ENCODE results near the gene NUMBL.
"Not testable (repeated sequence)": the region's sequence is repeated elsewhere in the genome, so short reads cannot be mapped to it uniquely, and the experiment has no call there.

Gene NUMBL

DNA sequence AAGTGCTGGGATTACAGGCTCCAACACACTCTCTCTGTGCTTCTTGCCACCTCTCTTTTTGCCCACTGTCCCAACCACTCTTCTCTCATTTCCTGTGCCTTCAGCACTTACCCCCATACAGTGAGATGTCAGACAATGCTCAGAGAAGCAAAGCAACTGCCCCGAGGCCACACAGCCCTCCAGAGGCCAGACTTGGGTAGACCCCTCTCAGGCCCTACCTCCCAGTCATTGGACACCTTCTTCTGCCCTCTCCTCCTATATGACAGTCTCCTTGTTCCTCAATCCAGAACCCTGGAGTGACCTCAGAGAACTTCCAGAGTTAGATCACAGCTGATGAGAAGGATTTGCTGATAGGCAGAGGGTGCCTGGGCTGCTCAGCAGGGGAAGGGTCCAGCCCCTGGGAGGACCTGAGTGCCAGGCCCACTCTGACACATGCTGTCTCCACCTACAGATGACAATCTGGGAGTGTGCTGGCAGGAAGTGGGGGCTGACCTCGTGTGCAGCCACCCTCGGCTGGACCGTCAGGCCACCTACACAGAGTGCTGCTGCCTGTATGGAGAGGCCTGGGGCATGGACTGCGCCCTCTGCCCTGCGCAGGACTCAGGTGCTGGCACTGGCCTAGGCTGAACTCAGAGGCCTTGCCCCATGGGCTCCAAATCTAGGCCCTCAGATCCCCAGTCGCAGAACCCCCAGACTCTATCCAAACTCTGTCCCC lies 64.9 kb downstream of the NUMBL start:
- no peak for DNase-seq

DNA sequence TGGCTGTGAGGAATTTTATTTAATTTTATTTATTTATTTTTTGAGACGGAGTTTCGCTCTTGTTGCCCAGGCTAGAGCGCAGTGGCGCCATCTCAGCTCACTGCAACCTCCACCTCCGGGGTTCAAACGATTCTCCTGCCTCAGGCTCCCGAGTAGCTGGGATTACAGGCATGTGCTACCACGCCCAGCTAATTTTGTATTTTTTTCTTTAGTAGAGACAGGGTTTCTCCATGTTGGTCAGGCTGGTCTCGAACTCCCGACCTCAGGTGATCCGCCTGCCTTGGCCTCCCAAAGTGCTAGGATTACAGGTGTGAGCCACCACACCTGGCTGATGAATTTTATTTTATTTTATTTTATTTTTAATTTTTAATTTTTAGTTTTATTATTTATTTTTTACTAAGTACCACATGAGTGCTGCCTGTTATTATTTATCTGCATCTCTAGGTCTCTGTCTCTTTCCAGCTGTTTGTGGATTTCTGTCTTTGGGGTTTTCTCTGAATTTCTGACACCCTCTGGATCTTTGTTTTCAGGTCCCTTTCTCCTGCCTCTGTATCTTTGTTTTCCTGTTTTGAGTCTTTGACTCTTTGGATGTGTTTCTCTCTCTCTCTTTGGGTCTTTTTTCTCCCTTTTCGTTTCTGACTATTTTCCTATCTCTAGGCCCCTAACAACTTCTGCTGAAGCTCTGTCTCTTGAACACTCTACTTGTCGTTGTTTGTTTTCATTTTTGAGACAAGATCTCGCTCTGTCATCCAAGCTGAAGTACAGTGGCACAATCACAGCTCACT lies 65.9 kb downstream of the NUMBL start:
- not testable (repeated sequence) for DNase-seq

GRCh38 chr19:40623403-40624251 lies 66.8 kb downstream of the NUMBL start:
- no peak for DNase-seq

DNA sequence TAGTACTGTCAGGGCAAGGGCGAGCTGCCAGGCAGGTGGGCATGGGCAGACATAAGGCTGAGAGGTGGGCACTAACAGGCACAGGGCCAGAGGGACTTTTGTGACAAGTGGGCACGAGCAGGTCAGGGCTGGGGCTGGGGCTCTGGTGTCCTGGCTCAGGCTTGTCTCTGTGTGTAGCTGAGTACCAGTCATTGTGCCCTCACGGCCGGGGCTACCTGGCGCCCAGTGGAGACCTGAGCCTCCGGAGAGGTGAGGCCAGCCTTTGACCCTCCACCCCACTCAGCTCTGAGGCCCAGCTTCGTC lies 67.7 kb downstream of the NUMBL start:
- DNase-seq: no peak

DNA sequence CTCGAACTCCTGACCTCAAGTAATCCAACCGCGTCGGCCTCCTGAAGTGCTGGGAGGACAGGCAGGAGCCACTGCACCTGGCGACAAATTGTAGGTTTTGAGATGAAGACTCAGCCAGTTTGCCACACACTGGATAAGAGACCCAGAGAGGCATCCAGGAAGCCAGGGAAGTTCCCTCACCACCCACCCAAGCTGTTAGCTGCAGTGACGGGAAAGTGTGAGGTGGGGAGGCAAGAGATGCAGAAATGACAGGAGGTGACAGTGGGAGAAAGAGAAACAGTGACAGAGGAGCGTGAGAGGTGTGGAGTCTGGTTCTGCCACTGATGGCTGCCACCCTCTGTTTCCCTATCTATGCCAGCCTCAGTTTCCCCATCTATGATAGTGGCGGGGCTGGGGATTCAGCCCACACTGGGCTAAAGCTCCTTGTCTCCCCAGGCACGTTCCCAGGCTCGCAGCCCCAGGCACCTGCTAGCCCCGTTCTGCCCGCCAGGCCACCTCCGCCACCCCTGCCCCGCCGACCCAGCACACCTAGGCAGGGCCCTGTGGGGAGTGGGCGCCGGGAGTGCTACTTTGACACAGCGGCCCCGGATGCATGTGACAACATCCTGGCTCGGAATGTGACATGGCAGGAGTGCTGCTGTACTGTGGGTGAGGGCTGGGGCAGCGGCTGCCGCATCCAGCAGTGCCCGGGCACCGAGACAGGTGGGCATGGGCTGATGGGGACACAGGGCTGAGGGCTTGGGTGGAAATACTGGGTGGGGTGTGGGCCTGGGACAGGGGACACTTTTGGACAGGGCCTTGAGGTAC lies 68.3 kb downstream of the NUMBL start:
- DNase-seq: no peak

- DNase-seq: no peak
These were observed 69.2 kb downstream of the NUMBL start for GRCh38 chr19:40621283-40621682.

GRCh38 chr19:40620161-40620485 lies 70.3 kb downstream of the NUMBL start:
- DNase-seq: no peak

DNA sequence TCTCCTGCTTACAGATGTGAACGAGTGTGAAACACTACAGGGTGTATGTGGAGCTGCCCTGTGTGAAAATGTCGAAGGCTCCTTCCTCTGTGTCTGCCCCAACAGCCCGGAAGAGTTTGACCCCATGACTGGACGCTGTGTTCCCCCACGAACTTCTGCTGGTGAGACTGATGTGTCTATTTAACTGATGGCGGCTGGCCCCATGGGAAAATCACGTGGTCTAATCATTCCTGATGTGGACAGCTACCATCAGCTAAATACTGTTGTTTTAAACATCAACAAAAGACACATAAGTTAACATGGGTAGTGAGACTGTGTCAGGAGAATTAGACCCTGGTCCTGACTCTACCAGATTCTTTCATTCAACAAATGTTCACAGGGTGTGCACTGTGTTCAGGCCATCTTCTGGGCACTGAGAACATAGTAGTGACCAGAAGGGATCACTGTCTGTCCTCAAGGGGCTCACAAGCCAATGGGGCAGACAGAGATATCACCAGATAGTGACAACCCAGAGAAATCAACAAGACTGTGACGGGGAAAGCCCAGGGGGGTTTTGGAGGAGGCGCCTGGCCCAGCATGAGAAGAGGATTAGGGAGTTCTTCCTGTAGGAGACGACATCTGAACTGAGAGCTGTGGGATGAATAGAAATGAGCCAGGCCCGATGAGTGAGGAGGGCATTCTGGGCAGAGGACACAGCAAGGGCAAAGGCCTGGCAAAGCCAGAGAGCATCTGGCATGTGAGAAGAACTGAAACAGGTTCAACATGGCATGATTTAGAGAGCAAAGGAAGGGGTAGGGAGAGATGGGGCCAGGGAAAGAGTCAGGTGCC lies 70.9 kb downstream of the NUMBL start:
- DNase-seq: no peak

- no peak for DNase-seq
These were observed 72.5 kb downstream of the NUMBL start for GRCh38 chr19:40617961-40618360.

- no peak for DNase-seq
These were observed 73.5 kb downstream of the NUMBL start for GRCh38 chr19:40616941-40617340.

DNA sequence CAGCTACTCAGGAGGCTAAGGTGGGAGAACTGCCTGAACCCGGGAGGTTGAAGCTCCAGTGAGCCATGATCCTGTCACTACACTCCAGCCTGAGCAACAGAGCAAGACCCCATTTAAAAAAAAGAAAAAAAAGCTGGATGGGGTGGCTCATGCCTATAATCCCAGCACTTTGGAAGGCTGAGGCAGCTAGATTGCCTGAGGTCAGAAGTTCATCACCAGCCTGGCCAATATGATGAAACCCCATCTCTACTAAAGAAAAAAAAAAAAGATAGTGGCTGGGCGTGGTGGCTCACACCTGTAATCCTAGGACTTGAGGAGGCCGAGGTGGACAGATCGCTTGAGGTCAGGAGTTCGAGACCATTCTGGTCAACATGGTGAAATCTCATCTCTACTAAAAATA lies 74.3 kb downstream of the NUMBL start:
- no peak for DNase-seq
